SK-N-SH (cell line): ENCODE data around the gene FLT1.

Experiments
- CHD2 ChIP-seq: fragments of 150-350 bp; IDR thresholded peaks from 2 replicates; pipeline ENCODE4 v1.6.1; 2018; ENCODE audit warnings: low read length; ENCODE audit not compliant: partially characterized antibody
- CTCF ChIP-seq: fragments of 200-600 bp; sonication (generic); IDR thresholded peaks from 2 replicates; pipeline ENCODE4 v1.6.1; 2017; ENCODE audit warnings: antibody characterized with exemption, mild to moderate bottlenecking, moderate library complexity
- ELF1 ChIP-seq: IDR thresholded peaks from 2 replicates; pipeline ENCODE4 v1.4.0; 2012
- EP300 ChIP-seq, 2 experiments: IDR thresholded peaks; 2 replicates each; pipeline versions ENCODE4 v1.4.0 to v1.6.1; 2012; ENCODE audit warnings: borderline replicate concordance in 1 of 2, low read depth in 1 of 2, low read length in 1 of 2
- EZH2phosphoT487 ChIP-seq: fragments of 200-600 bp; sonication (generic); IDR thresholded peaks from 2 replicates; pipeline ENCODE4 v1.6.1; 2017; ENCODE audit warnings: low read depth, mixed run types, mild to moderate bottlenecking, antibody characterized with exemption, moderate library complexity, borderline replicate concordance
- MAX ChIP-seq: IDR thresholded peaks from 2 replicates; pipeline ENCODE4 v1.4.0; 2012; ENCODE audit warnings: low read depth
- NRF1 ChIP-seq: IDR thresholded peaks from 2 replicates; pipeline ENCODE4 v1.6.1; 2012; ENCODE audit warnings: low read depth, mild to moderate bottlenecking, low read length
- POLR2AphosphoS5 ChIP-seq: IDR thresholded peaks from 2 replicates; pipeline ENCODE4 v1.6.1; 2012; ENCODE audit warnings: low read depth, low read length
- REST ChIP-seq: IDR thresholded peaks from 2 replicates; pipeline ENCODE4 v1.6.1; 2012; ENCODE audit warnings: mild to moderate bottlenecking, low read depth, low read length, moderate library complexity
- TCF12 ChIP-seq: IDR thresholded peaks from 2 replicates; pipeline ENCODE4 v1.4.0; 2012
- TEAD4 ChIP-seq: IDR thresholded peaks from 2 replicates; pipeline ENCODE4 v1.4.0; 2012; ENCODE audit warnings: mild to moderate bottlenecking, borderline replicate concordance; ENCODE audit not compliant: insufficient read depth
- YY1 ChIP-seq: IDR thresholded peaks from 2 replicates; pipeline ENCODE4 v1.4.0; 2012; ENCODE audit warnings: low read depth, mild to moderate bottlenecking

- no peak for TF ChIP-seq NRF1
- TF ChIP-seq CTCF, result no peak
- TF ChIP-seq YY1, result no peak
- TF ChIP-seq EZH2phosphoT487, result no peak
- TF ChIP-seq TCF12, result no peak
- no peak for TF ChIP-seq MAX
- no peak for TF ChIP-seq POLR2AphosphoS5
- no peak for TF ChIP-seq EP300 (IDR thresholded peaks at IDR 0.05; ENCODE audit: borderline replicate concordance in 1 of 2, low read depth in 1 of 2, low read length in 1 of 2)
- TF ChIP-seq ELF1, result no peak
- no peak for TF ChIP-seq CHD2
- no peak for TF ChIP-seq REST
- TF ChIP-seq TEAD4, result no peak
These were observed 24.6 kb downstream of the FLT1 start for GRCh38 chr13:28470296-28470695.
